Gastrocnemius medialis (tissue), 4 donors: ENCODE measurements around the gene CACNA2D1. TPM values are rescaled to one million over a fixed set of nuclear protein-coding genes. Genes with fewer than 3 reads are reported as not detected.

Experiments
- ATAC-seq, 2 donors: fragments of 150-250 bp; one replicate each; pipeline ENCODE4 v1.9.1; 2016
- DNase-seq, 2 donors: peaks; one replicate each; pipeline ENCODE4 v3.0.0-alpha.2; 2019
- H3K27ac ChIP-seq, 4 donors: fragments of 200-600 bp; sonication (generic); 1 replicate in 1 of 4; 2 replicates in 3 of 4; pipeline ENCODE4 v1.5.1; 2016 to 2018; ENCODE audit warnings: mild to moderate bottlenecking in 2 of 4, moderate library complexity in 1 of 4
- H3K27me3 ChIP-seq, 3 donors: fragments of 200-600 bp; sonication (generic) in 2 of 3; 1 replicate in 1 of 3; 2 replicates in 2 of 3; pipeline versions ENCODE4 v1.5.1 to v1.6.0; 2016 to 2019; ENCODE audit warnings: mild to moderate bottlenecking in 1 of 3, moderate library complexity in 1 of 3
- H3K36me3 ChIP-seq, 2 donors: fragments of 200-600 bp; sonication (generic) in 1 of 2; one replicate each; pipeline ENCODE4 v1.5.1; 2017 to 2018
- H3K4me1 ChIP-seq, 2 donors: fragments of 200-600 bp; sonication (generic) in 1 of 2; one replicate each; pipeline ENCODE4 v1.5.1; 2016 to 2017; ENCODE audit warnings: mild to moderate bottlenecking in 2 of 2
- H3K4me3 ChIP-seq, 4 donors: fragments of 200-600 bp; sonication (generic) in 3 of 4; 1 replicate in 1 of 4; 2 replicates in 3 of 4; pipeline ENCODE4 v1.5.1; 2016 to 2019; ENCODE audit warnings: mild to moderate bottlenecking in 2 of 4
- H3K9me3 ChIP-seq, 3 donors: fragments of 200-600 bp; sonication (generic) in 2 of 3; 1 replicate in 1 of 3; 2 replicates in 2 of 3; pipeline ENCODE4 v1.5.1; 2016 to 2019
- POLR2A ChIP-seq, 2 donors: fragments of 450-650 bp; IDR thresholded peaks; one replicate each; pipeline ENCODE4 v1.6.1; 2017; ENCODE audit warnings: antibody characterized with exemption in 2 of 2, mild to moderate bottlenecking in 2 of 2, moderate library complexity in 2 of 2
- in situ Hi-C, 4 donors: fragments of 200-750 bp; cut with MboI; loops; one replicate each; pipeline versions ENCODE4 v1.15.0 to v1.8.0; 2017; ENCODE audit warnings: low sequenced_read_pairs in 4 of 4
- intact Hi-C: fragments of 100-400 bp; cut with DNase I; formaldehyde crosslinking; loops from one replicate; pipeline ENCODE4 v1.15.1; 2023; ENCODE audit warnings: low total_unique reads
- total RNA-seq, 4 donors: library from RNA; depleted of rRNA; stranded (reverse); fragments of >200 nt; gene quantifications; one replicate each; pipeline versions ENCODE4 v1.1.0 to v1.2.3, GENCODE V29; 2016
- TF ChIP-seq, protein P1 (sequence below), 5 experiments: fragments of 450-650 bp in 3 of 5; fragments of 200-600 bp in 2 of 5; sonication (generic) in 2 of 5; IDR thresholded peaks in 4 of 5; conservative IDR thresholded peaks in 1 of 5; 1 replicate in 4 of 5; 2 replicates in 1 of 5; pipeline ENCODE4 v1.5.1; 2016 to 2019; ENCODE audit warnings: antibody characterized with exemption in 5 of 5, mild to moderate bottlenecking in 3 of 5, moderate library complexity in 3 of 5

Gene CACNA2D1
- total RNA-seq, 4 donors from 2014 or later = 83.9 to 157 (median 120) TPM

DNA sequence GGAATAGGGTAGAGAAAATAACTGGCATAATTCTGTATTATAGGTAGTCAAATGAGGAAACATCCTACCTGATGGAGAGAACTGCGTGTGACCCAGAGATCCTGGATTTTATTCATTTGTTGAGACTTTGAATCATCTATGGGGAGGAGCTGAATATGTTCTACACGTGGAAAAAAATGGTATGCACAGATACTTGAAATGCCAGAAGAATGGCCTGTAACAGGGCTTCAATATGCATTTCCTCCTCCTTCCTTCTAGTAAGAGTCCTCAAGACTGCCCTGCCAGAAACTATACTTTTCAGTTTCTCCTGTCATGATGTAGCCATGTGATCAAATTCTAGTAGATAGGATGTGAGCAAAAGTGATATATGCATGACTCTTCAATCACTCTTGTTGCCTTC lies 372.1 kb downstream of the CACNA2D1 start:
- H3K27me3 ChIP-seq = no peaks in the 10 kb centered on the region
- no peak for TF ChIP-seq POLR2A (IDR thresholded peaks at IDR 0.05)
- TF ChIP-seq, protein P1, sequence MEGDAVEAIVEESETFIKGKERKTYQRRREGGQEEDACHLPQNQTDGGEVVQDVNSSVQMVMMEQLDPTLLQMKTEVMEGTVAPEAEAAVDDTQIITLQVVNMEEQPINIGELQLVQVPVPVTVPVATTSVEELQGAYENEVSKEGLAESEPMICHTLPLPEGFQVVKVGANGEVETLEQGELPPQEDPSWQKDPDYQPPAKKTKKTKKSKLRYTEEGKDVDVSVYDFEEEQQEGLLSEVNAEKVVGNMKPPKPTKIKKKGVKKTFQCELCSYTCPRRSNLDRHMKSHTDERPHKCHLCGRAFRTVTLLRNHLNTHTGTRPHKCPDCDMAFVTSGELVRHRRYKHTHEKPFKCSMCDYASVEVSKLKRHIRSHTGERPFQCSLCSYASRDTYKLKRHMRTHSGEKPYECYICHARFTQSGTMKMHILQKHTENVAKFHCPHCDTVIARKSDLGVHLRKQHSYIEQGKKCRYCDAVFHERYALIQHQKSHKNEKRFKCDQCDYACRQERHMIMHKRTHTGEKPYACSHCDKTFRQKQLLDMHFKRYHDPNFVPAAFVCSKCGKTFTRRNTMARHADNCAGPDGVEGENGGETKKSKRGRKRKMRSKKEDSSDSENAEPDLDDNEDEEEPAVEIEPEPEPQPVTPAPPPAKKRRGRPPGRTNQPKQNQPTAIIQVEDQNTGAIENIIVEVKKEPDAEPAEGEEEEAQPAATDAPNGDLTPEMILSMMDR (IDR thresholded peaks at IDR 0.05 in 4 of 5, conservative IDR thresholded peaks at IDR 0.05 in 1 of 5) = no peak
- in situ Hi-C loops (no loop called here), intact Hi-C loops (no loop called here)
- no peaks in the 10 kb centered on the region for H3K9me3 ChIP-seq
- H3K27ac ChIP-seq = no peak overlapping the region
- H3K36me3 ChIP-seq = no peaks in the 10 kb centered on the region
- DNase-seq (no peak), ATAC-seq (no peak)
- H3K4me3 ChIP-seq = no peak overlapping the region
- no peaks in the 10 kb centered on the region for H3K4me1 ChIP-seq

DNA sequence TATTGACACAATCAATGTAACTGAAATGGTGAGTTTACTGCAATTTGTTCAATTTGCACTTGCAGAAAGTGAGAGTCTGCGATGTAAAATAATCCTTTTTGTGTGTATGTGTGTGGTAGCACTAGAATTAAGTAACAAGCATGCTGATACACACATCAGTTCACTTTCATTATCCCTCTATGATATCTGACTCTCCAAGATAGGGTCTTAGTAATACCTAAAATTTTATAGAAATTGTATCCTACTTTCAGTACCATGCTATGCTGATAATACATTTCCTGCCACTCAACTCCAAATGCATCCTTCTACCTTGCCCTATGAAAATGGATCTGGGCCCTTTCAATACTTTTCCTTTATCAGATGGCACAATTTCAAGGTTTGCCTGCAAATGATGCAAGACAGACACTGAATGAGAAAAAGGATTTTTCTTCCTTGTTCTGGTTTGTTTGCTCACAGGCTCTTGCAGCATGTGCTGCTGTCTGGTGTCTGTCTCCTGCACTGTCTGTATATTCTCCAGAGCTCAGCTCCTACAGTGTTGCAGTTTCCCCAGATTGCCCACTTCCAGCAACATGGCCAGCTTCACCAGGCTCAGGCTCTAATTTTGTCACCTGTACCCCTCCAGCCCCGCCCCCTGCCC lies 375.8 kb downstream of the CACNA2D1 start:
- ATAC-seq = no peak
- in situ Hi-C loops (no loop called here), intact Hi-C loops (no loop called here)

DNA sequence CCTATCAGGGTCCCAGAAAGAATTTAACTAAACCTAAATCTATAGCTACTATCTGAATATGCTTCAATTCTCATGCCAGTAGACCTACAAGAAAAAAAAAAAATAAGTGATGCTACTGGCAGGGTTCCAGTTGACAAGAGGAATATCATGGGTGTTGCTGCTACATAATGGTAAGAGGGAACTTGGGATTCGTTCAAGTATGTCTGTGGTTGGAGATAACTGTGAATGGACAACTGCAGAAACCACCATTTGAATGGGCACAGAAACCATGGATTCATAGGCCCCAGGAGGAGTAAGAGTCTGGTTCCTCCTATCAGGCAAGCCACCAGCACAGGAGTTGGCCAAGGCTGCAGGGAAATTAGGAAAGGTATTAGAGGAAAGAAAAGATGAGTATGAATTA lies 386.1 kb downstream of the CACNA2D1 start:
- H3K27me3 ChIP-seq = no peaks in the 10 kb centered on the region
- in situ Hi-C loops (no loop called here), intact Hi-C loops (no loop called here)
- no peaks in the 10 kb centered on the region for H3K9me3 ChIP-seq
- ATAC-seq = no peak
- TF ChIP-seq, protein P1 (IDR thresholded peaks at IDR 0.05 in 4 of 5, conservative IDR thresholded peaks at IDR 0.05 in 1 of 5) = no peak
- TF ChIP-seq POLR2A (IDR thresholded peaks at IDR 0.05) = no peak
- H3K36me3 ChIP-seq = no peaks in the 10 kb centered on the region
- H3K4me3 ChIP-seq = no peak overlapping the region
- no peak overlapping the region for H3K27ac ChIP-seq
- DNase-seq = no peak
- H3K4me1 ChIP-seq = no peaks in the 10 kb centered on the region

More for the DNA sequence above, 375.8 kb downstream of the CACNA2D1 start:
- Histone ChIP-seq H3K9me3 (no peaks in the 10 kb centered on the region), H3K27me3 (no peaks in the 10 kb centered on the region), H3K4me3 (no peak overlapping the region), H3K27ac (no peak overlapping the region), H3K36me3 (no peaks in the 10 kb centered on the region), H3K4me1 (no peaks in the 10 kb centered on the region)
- no peak for DNase-seq
- TF ChIP-seq, protein P1 (IDR thresholded peaks at IDR 0.05 in 4 of 5, conservative IDR thresholded peaks at IDR 0.05 in 1 of 5) = no peak
- no peak for TF ChIP-seq POLR2A (IDR thresholded peaks at IDR 0.05)

DNA sequence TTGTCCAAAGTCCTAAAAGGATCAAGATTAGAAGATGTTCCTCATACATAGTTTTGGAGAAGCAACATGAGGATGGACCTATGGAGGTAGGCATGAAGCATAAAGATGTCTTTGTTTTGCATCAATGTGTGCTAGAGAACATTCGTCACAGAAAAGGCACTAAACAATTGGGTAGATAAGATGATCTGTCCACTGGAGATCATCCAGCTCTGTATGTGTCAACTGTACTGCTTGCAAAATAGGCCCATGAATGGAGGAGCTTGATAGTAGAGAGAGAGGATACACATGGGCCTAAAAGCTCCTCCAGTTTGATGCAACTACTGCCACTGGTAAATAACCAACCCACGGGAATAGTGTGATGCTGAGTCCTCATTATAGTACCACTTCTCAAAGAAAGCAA lies 387.3 kb downstream of the CACNA2D1 start:
- TF ChIP-seq, protein P1 (IDR thresholded peaks at IDR 0.05 in 4 of 5, conservative IDR thresholded peaks at IDR 0.05 in 1 of 5) = no peak
- TF ChIP-seq POLR2A (IDR thresholded peaks at IDR 0.05) = no peak
- DNase-seq (no peak), ATAC-seq (peak in 1 of 2 donors; percentile 53)
- no peaks in the 10 kb centered on the region for H3K4me1 ChIP-seq
- no peak overlapping the region for H3K4me3 ChIP-seq
- H3K9me3 ChIP-seq = no peaks in the 10 kb centered on the region
- H3K27me3 ChIP-seq = no peaks in the 10 kb centered on the region
- H3K27ac ChIP-seq = no peak overlapping the region
- no peaks in the 10 kb centered on the region for H3K36me3 ChIP-seq
- in situ Hi-C loops = no loop called here
- intact Hi-C loops = no loop called here

DNA sequence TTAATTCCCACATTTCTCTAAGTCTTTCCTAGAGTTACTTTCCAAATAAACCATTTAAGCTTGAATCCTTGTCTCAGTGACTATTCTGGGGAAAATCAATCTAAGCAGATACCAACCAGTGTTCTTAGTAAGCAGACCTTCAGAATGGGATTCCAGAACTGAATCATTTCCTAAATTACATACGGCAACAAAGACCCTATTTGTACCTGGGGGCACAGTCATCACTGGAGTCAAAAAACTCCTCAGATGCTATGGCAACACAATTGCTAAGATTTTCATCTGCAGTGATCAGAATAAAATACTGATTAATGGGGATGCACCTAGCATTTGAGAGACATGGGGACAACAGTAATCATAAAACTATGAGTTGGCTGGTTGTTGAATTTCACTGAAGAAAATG lies 389.0 kb downstream of the CACNA2D1 start:
- no peak for TF ChIP-seq POLR2A (IDR thresholded peaks at IDR 0.05)
- TF ChIP-seq, protein P1 (IDR thresholded peaks at IDR 0.05 in 4 of 5, conservative IDR thresholded peaks at IDR 0.05 in 1 of 5) = no peak
- no peak overlapping the region for H3K27ac ChIP-seq
- no peaks in the 10 kb centered on the region for H3K9me3 ChIP-seq
- in situ Hi-C loops (no loop called here), intact Hi-C loops (no loop called here)
- no peaks in the 10 kb centered on the region for H3K27me3 ChIP-seq
- no peaks in the 10 kb centered on the region for H3K36me3 ChIP-seq
- H3K4me1 ChIP-seq = no peaks in the 10 kb centered on the region
- DNase-seq (no peak), ATAC-seq (no peak)
- no peak overlapping the region for H3K4me3 ChIP-seq
